ENCODE measurements around the gene POGLUT3. TPM values are rescaled to one million over a fixed set of nuclear protein-coding genes. Genes with fewer than 3 reads are reported as not detected.
A peak's percentile ranks its signal among the peaks of the same experiment; 100 is the strongest.

The POGLUT3 gene
- total RNA-seq, 4 donors from 2014 or later: 7.5 to 18.8 (median 14.4) TPM

GRCh38 chr11:108538022-108538424 lies 39.8 kb upstream of the POGLUT3 start:
- DNase-seq (ENCODE audit: low spot score in 2 of 2): no peak
- Histone ChIP-seq H3K9me3 (no peaks in the 10 kb centered on the region), H3K36me3 (no peaks in the 10 kb centered on the region), H3K27ac (peak overlapping the region; percentile 59), H3K27me3 (no peaks in the 10 kb centered on the region), H3K4me1 (peaks cover 9% of the 10 kb centered on the region), H3K4me3 (peak overlapping the region; percentile 38)
- TF ChIP-seq POLR2AphosphoS5 (IDR thresholded peaks at IDR 0.05) (no peak), EP300 (IDR thresholded peaks at IDR 0.05) (no peak), POLR2A (IDR thresholded peaks at IDR 0.05) (no peak), CTCF (IDR thresholded peaks at IDR 0.05) (no peak)
- WGBS: 18% methylated on average over 8 of the region's 8 CpGs

GRCh38 chr11:108536783-108537182 lies 38.6 kb upstream of the POGLUT3 start:
- Histone ChIP-seq H3K9me3 (no peaks in the 10 kb centered on the region), H3K4me3 (peak overlapping the region; percentile 38), H3K4me1 (peaks cover 9% of the 10 kb centered on the region), H3K36me3 (no peaks in the 10 kb centered on the region), H3K27me3 (no peaks in the 10 kb centered on the region), H3K27ac (peak overlapping the region; percentile 59)
- TF ChIP-seq POLR2AphosphoS5 (IDR thresholded peaks at IDR 0.05) (no peak), POLR2A (IDR thresholded peaks at IDR 0.05) (no peak), EP300 (IDR thresholded peaks at IDR 0.05) (no peak), CTCF (IDR thresholded peaks at IDR 0.05) (no peak)
- WGBS: 66% methylated on average over 5 of the region's 5 CpGs
- no peak for DNase-seq (ENCODE audit: low spot score in 2 of 2)

GRCh38 chr11:108535384-108535955 lies 37.3 kb upstream of the POGLUT3 start:
- Histone ChIP-seq H3K27me3 (no peaks in the 10 kb centered on the region), H3K9me3 (no peaks in the 10 kb centered on the region), H3K4me3 (peak overlapping the region; percentile 25), H3K27ac (no peak overlapping the region), H3K4me1 (peaks cover 9% of the 10 kb centered on the region), H3K36me3 (no peaks in the 10 kb centered on the region)
- DNase-seq (ENCODE audit: low spot score in 2 of 2): no peak
- no peak for TF ChIP-seq POLR2A (IDR thresholded peaks at IDR 0.05)
- TF ChIP-seq CTCF (IDR thresholded peaks at IDR 0.05): no peak
- TF ChIP-seq EP300 (IDR thresholded peaks at IDR 0.05): no peak
- TF ChIP-seq POLR2AphosphoS5 (IDR thresholded peaks at IDR 0.05): no peak
- WGBS: 68% methylated on average over 6 of the region's 6 CpGs

- H3K4me3 ChIP-seq: no peak overlapping the region
- WGBS: 57% methylated on average over 2 of the region's 2 CpGs
- no peak for DNase-seq (ENCODE audit: low spot score in 2 of 2)
- no peaks in the 10 kb centered on the region for H3K36me3 ChIP-seq
- H3K4me1 ChIP-seq: peaks cover 9% of the 10 kb centered on the region
- no peaks in the 10 kb centered on the region for H3K9me3 ChIP-seq
- TF ChIP-seq POLR2A (IDR thresholded peaks at IDR 0.05) (no peak), CTCF (IDR thresholded peaks at IDR 0.05) (no peak), EP300 (IDR thresholded peaks at IDR 0.05) (no peak), POLR2AphosphoS5 (IDR thresholded peaks at IDR 0.05) (no peak)
- no peak overlapping the region for H3K27ac ChIP-seq
- no peaks in the 10 kb centered on the region for H3K27me3 ChIP-seq
These were observed 36.2 kb upstream of the POGLUT3 start for GRCh38 chr11:108534274-108534882.

GRCh38 chr11:108530426-108530825 lies 32.2 kb upstream of the POGLUT3 start:
- TF ChIP-seq POLR2A (IDR thresholded peaks at IDR 0.05) (no peak), EP300 (IDR thresholded peaks at IDR 0.05) (no peak), POLR2AphosphoS5 (IDR thresholded peaks at IDR 0.05) (no peak), CTCF (IDR thresholded peaks at IDR 0.05) (no peak)
- H3K9me3 ChIP-seq: no peaks in the 10 kb centered on the region
- DNase-seq (ENCODE audit: low spot score in 2 of 2): no peak
- WGBS: 90% methylated on average over 5 of the region's 5 CpGs
- no peaks in the 10 kb centered on the region for H3K27me3 ChIP-seq
- H3K4me1 ChIP-seq: peaks cover 2% of the 10 kb centered on the region
- no peak overlapping the region for H3K4me3 ChIP-seq
- H3K27ac ChIP-seq: no peak overlapping the region
- H3K36me3 ChIP-seq: peaks cover 6% of the 10 kb centered on the region
